HEK293 (cell line): ENCODE data around the gene KCTD10.

Source experiments
- BCL11A ChIP-seq: fragments of 450-650 bp; formaldehyde crosslinking; IDR thresholded peaks from 2 replicates; pipeline ENCODE4 v1.5.1; 2016; ENCODE audit warnings: low read depth, missing biosample characterization, missing genetic modification characterization
- PATZ1 ChIP-seq: fragments of 450-650 bp; formaldehyde crosslinking; IDR thresholded peaks from 2 replicates; pipeline ENCODE4 v1.5.1; 2016; ENCODE audit warnings: missing biosample characterization, missing genetic modification characterization
- PRDM4 ChIP-seq: fragments of 450-650 bp; formaldehyde crosslinking; IDR thresholded peaks from 2 replicates; pipeline ENCODE4 v1.5.1; 2017; ENCODE audit warnings: missing biosample characterization, missing genetic modification characterization
- YY1 ChIP-seq: fragments of 450-650 bp; formaldehyde crosslinking; IDR thresholded peaks from 2 replicates; pipeline ENCODE4 v1.5.1; 2018; ENCODE audit warnings: missing biosample characterization, missing genetic modification characterization
- ZBTB20 ChIP-seq: fragments of 450-650 bp; formaldehyde crosslinking; IDR thresholded peaks from 2 replicates; pipeline ENCODE4 v1.5.1; 2016; ENCODE audit warnings: missing biosample characterization, missing genetic modification characterization
- ZBTB8A ChIP-seq: fragments of 450-650 bp; formaldehyde crosslinking; IDR thresholded peaks from 2 replicates; pipeline ENCODE4 v1.5.1; 2016; ENCODE audit warnings: missing biosample characterization, missing genetic modification characterization
- ZNF555 ChIP-seq: fragments of 450-650 bp; formaldehyde crosslinking; conservative IDR thresholded peaks from 2 replicates; pipeline ENCODE4 v1.5.1; 2017; ENCODE audit warnings: missing biosample characterization, mild to moderate bottlenecking, missing genetic modification characterization, inconsistent platforms
- TF ChIP-seq, protein P1 (sequence below): fragments of 450-650 bp; formaldehyde crosslinking; IDR thresholded peaks from 2 replicates; pipeline ENCODE4 v1.5.1; 2016; ENCODE audit warnings: missing biosample characterization, missing genetic modification characterization
- TF ChIP-seq, protein P2 (sequence below): fragments of 450-650 bp; formaldehyde crosslinking; IDR thresholded peaks from 2 replicates; pipeline ENCODE4 v1.5.1; 2016; ENCODE audit warnings: missing biosample characterization, missing genetic modification characterization
- TF ChIP-seq, protein P3 (sequence below): fragments of 450-650 bp; IDR thresholded peaks from 2 replicates; pipeline ENCODE4 v1.5.1; 2018; ENCODE audit warnings: missing biosample characterization, mild to moderate bottlenecking, missing genetic modification characterization

GRCh38 chr12:109510196-109510595, 33.1 kb upstream of the KCTD10 start:
- TF ChIP-seq ZBTB20 (tag by site-specific recombination) (no peak), PRDM4 (tag by site-specific recombination) (no peak), BCL11A (tag by site-specific recombination) (no peak), ZBTB8A (tag by site-specific recombination) (no peak), ZNF555 (tag by site-specific recombination) (no peak), YY1 (no peak), PATZ1 (tag by site-specific recombination) (no peak)
- TF ChIP-seq, protein P1, sequence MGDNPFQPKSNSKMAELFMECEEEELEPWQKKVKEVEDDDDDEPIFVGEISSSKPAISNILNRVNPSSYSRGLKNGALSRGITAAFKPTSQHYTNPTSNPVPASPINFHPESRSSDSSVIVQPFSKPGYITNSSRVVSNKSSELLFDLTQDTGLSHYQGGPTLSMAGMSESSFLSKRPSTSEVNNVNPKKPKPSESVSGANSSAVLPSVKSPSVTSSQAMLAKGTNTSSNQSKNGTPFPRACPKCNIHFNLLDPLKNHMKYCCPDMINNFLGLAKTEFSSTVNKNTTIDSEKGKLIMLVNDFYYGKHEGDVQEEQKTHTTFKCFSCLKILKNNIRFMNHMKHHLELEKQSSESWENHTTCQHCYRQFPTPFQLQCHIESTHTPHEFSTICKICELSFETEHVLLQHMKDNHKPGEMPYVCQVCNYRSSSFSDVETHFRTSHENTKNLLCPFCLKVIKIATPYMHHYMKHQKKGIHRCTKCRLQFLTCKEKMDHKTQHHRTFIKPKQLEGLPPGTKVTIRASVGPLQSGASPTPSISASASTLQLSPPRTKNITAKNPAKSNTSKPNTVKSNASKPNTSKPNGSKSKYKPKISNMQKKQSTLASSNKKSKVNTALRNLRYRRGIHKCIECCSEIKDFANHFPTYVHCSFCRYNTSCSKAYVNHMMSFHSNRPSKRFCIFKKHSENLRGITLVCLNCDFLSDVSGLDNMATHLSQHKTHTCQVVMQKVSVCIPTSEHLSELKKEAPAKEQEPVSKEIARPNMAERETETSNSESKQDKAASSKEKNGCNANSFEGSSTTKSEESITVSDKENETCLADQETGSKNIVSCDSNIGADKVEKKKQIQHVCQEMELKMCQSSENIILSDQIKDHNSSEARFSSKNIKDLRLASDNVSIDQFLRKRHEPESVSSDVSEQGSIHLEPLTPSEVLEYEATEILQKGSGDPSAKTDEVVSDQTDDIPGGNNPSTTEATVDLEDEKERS (tag by site-specific recombination), result no peak
- TF ChIP-seq, protein P2, sequence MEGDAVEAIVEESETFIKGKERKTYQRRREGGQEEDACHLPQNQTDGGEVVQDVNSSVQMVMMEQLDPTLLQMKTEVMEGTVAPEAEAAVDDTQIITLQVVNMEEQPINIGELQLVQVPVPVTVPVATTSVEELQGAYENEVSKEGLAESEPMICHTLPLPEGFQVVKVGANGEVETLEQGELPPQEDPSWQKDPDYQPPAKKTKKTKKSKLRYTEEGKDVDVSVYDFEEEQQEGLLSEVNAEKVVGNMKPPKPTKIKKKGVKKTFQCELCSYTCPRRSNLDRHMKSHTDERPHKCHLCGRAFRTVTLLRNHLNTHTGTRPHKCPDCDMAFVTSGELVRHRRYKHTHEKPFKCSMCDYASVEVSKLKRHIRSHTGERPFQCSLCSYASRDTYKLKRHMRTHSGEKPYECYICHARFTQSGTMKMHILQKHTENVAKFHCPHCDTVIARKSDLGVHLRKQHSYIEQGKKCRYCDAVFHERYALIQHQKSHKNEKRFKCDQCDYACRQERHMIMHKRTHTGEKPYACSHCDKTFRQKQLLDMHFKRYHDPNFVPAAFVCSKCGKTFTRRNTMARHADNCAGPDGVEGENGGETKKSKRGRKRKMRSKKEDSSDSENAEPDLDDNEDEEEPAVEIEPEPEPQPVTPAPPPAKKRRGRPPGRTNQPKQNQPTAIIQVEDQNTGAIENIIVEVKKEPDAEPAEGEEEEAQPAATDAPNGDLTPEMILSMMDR (tag by site-specific recombination), result no peak
- TF ChIP-seq, protein P3, sequence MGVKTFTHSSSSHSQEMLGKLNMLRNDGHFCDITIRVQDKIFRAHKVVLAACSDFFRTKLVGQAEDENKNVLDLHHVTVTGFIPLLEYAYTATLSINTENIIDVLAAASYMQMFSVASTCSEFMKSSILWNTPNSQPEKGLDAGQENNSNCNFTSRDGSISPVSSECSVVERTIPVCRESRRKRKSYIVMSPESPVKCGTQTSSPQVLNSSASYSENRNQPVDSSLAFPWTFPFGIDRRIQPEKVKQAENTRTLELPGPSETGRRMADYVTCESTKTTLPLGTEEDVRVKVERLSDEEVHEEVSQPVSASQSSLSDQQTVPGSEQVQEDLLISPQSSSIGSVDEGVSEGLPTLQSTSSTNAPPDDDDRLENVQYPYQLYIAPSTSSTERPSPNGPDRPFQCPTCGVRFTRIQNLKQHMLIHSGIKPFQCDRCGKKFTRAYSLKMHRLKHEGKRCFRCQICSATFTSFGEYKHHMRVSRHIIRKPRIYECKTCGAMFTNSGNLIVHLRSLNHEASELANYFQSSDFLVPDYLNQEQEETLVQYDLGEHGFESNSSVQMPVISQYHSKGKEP (tag by site-specific recombination), result no peak
